Measurements from ENCODE around the gene TMEM178B.

The TMEM178B gene

GRCh38 chr7:141411133-141411532, 337.3 kb downstream of the TMEM178B start:
- Histone ChIP-seq H3K4me3 (replicated peaks; ENCODE audit: insufficient read depth, low read length) (no peak overlapping the region), H3K27ac (replicated peaks) (no peak overlapping the region), H3K27me3 (ENCODE audit: insufficient read depth, poor library complexity, severe bottlenecking) (no peaks in the 10 kb centered on the region)
- DNase-seq (ENCODE audit: low read depth in 1 of 2, low spot score in 1 of 2) = no peak
- TF ChIP-seq SPI1 (IDR thresholded peaks at IDR 0.05; ENCODE audit: borderline replicate concordance, low read depth) (no peak), REST (IDR thresholded peaks at IDR 0.05; ENCODE audit: insufficient replicate concordance, low read depth) (no peak), CTCF (IDR thresholded peaks at IDR 0.05; ENCODE audit: insufficient read depth, low read length) (no peak), GABPA (IDR thresholded peaks at IDR 0.05; ENCODE audit: low read depth) (no peak), POLR2AphosphoS5 (IDR thresholded peaks at IDR 0.05; ENCODE audit: low read depth) (no peak)

- peaks cover 7% of the 10 kb centered on the region for H3K27me3 ChIP-seq (ENCODE audit: insufficient read depth, poor library complexity, severe bottlenecking)
- H3K27ac ChIP-seq (replicated peaks) = no peak overlapping the region
- H3K4me3 ChIP-seq (replicated peaks; ENCODE audit: insufficient read depth, low read length) = no peak overlapping the region
- TF ChIP-seq GABPA (IDR thresholded peaks at IDR 0.05; ENCODE audit: low read depth) (no peak), CTCF (IDR thresholded peaks at IDR 0.05; ENCODE audit: insufficient read depth, low read length) (no peak), POLR2AphosphoS5 (IDR thresholded peaks at IDR 0.05; ENCODE audit: low read depth) (no peak), REST (IDR thresholded peaks at IDR 0.05; ENCODE audit: insufficient replicate concordance, low read depth) (no peak), SPI1 (IDR thresholded peaks at IDR 0.05; ENCODE audit: borderline replicate concordance, low read depth) (no peak)
- DNase-seq (ENCODE audit: low read depth in 1 of 2, low spot score in 1 of 2) = no peak
Observed at GRCh38 chr7:141415999-141416398, 342.1 kb downstream of the TMEM178B start.

DNA sequence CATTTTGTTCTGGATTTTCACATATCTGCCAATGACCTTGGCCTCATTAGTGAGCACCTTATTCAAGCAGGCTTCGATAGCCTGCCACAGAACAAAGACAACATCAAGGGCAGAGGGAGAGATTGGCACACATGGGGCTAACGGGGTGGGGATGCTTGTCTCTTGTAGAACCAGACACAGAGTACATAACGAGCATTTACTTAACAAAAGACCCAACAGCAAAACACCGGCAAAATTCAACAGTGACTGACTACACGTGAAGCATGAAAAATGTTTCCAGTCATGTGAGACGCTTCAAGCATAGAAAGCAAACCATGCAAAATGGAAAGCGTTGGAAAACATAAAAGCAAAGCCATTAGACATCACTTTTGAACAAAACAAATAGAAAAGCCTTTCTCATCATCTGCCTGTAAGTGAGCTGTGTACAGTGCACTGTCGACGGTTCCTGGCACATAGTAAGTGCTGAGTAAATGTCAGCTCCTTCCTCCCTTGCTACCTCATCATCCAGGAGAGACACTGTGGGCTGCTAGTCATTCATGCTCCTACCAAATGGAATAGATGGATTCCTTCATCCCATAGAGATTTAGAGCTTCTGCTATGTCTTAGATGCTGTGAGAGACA, 342.9 kb downstream of the TMEM178B start:
- TF ChIP-seq SPI1 (IDR thresholded peaks at IDR 0.05; ENCODE audit: borderline replicate concordance, low read depth) (no peak), CTCF (IDR thresholded peaks at IDR 0.05; ENCODE audit: insufficient read depth, low read length) (no peak), POLR2AphosphoS5 (IDR thresholded peaks at IDR 0.05; ENCODE audit: low read depth) (no peak), GABPA (IDR thresholded peaks at IDR 0.05; ENCODE audit: low read depth) (no peak), REST (IDR thresholded peaks at IDR 0.05; ENCODE audit: insufficient replicate concordance, low read depth) (no peak)
- DNase-seq (ENCODE audit: low read depth in 1 of 2, low spot score in 1 of 2) = no peak
- Histone ChIP-seq H3K27ac (replicated peaks) (no peak overlapping the region), H3K27me3 (ENCODE audit: insufficient read depth, poor library complexity, severe bottlenecking) (peaks cover 7% of the 10 kb centered on the region), H3K4me3 (replicated peaks; ENCODE audit: insufficient read depth, low read length) (no peak overlapping the region)
